ENCODE measurements around the gene NOC2L. TPM values are rescaled to one million over a fixed set of nuclear protein-coding genes. Genes with fewer than 3 reads are reported as not detected.

Gene NOC2L
- total and polyA plus RNA-seq, 2 donors from 2014 or later: 42.4 to 65.5 TPM

- H3K36me3 ChIP-seq (ENCODE audit: control insufficient read depth in 2 of 3, insufficient read depth in 3 of 3, low read length in 3 of 3): no peaks in the 10 kb centered on the region
Measured at GRCh38 chr1:969260-969855, 10.3 kb upstream of the NOC2L start.

DNA sequence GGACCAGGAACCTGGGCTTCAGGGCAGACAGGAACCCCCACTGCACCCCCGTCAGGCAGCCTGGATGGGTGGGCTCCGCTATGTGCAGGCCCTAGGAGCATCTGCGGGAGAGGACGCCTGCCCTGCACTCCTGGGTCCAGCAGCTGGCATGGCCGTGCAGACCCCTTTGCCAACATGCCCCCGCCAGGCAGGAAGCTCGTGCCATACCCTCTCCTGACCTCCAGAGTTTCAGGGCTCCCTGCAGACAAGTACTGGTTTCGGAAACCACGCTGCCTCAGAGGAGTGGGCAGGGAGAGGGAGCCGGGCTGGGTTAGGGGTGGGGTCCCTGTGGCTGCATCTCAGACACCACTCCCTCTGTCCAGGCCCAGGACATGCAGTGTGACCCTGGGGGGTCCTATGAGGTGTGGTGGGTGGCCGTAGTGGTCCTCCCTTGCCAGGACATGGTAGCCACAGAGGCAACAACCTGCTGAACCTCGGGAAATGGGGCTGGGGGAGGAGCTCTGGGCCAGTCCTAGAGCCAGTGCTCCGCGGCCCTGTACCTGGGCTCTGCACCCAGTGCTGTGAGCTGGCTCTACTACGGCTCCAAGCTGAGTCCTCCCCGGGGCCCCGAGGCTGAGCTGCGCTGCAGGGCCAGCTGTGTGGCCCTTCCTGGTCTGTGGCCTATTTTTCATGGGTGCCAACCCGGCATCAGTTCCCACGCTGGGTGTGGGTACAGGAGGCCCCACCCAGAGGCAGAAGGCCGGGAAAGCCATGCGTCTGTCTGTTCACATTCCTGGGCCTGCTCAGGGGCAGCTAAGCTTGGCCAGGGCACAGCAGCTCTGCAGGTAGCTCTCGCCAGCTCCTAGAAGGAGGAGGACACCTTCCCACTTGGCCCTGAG is 8.6 kb upstream of the NOC2L start:
- FAIRE-seq (no peak), DNase-seq (no peak)
- Histone ChIP-seq H3K36me3 (ENCODE audit: control insufficient read depth in 2 of 3, insufficient read depth in 3 of 3, low read length in 3 of 3) (no peaks in the 10 kb centered on the region), H3K9ac (ENCODE audit: low read length in 3 of 3) (no peak overlapping the region), H3K27ac (ENCODE audit: low read depth in 2 of 2, low read length in 2 of 2) (no peak overlapping the region), H3K9me3 (ENCODE audit: control insufficient read depth in 2 of 3, insufficient read depth in 1 of 3, low read length in 3 of 3) (no peaks in the 10 kb centered on the region), H3K4me1 (ENCODE audit: control insufficient read depth in 2 of 3, insufficient read depth in 2 of 3, low read depth in 1 of 3, low read length in 3 of 3) (peaks cover 0 to 7% (median 0%) of the 10 kb centered on the region in 3 donors), H3K4me3 (ENCODE audit: low read length in 3 of 3) (no peak overlapping the region), H3K27me3 (ENCODE audit: control insufficient read depth, insufficient read depth, low read length) (peaks cover 9% of the 10 kb centered on the region)
- TF ChIP-seq, protein P1, sequence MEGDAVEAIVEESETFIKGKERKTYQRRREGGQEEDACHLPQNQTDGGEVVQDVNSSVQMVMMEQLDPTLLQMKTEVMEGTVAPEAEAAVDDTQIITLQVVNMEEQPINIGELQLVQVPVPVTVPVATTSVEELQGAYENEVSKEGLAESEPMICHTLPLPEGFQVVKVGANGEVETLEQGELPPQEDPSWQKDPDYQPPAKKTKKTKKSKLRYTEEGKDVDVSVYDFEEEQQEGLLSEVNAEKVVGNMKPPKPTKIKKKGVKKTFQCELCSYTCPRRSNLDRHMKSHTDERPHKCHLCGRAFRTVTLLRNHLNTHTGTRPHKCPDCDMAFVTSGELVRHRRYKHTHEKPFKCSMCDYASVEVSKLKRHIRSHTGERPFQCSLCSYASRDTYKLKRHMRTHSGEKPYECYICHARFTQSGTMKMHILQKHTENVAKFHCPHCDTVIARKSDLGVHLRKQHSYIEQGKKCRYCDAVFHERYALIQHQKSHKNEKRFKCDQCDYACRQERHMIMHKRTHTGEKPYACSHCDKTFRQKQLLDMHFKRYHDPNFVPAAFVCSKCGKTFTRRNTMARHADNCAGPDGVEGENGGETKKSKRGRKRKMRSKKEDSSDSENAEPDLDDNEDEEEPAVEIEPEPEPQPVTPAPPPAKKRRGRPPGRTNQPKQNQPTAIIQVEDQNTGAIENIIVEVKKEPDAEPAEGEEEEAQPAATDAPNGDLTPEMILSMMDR (IDR thresholded peaks at IDR 0.05; ENCODE audit: borderline replicate concordance, extremely low read depth, insufficient read depth): no peak
- intact Hi-C loops (cut with DNase I): no loop called here

More at GRCh38 chr1:969260-969855, 10.3 kb upstream of the NOC2L start:
- no peaks in the 10 kb centered on the region for H3K9me3 ChIP-seq (ENCODE audit: control insufficient read depth in 2 of 3, insufficient read depth in 1 of 3, low read length in 3 of 3)
- no peak overlapping the region for H3K9ac ChIP-seq (ENCODE audit: low read length in 3 of 3)
- no peak overlapping the region for H3K4me3 ChIP-seq (ENCODE audit: low read length in 3 of 3)
- peaks cover 9% of the 10 kb centered on the region for H3K27me3 ChIP-seq (ENCODE audit: control insufficient read depth, insufficient read depth, low read length)
- intact Hi-C loops (cut with DNase I): no loop called here
- H3K27ac ChIP-seq (ENCODE audit: low read depth in 2 of 2, low read length in 2 of 2): no peak overlapping the region
- TF ChIP-seq, protein P1 (IDR thresholded peaks at IDR 0.05; ENCODE audit: borderline replicate concordance, extremely low read depth, insufficient read depth): no peak
- peaks cover 0 to 7% (median 0%) of the 10 kb centered on the region in 3 donors for H3K4me1 ChIP-seq (ENCODE audit: control insufficient read depth in 2 of 3, insufficient read depth in 2 of 3, low read depth in 1 of 3, low read length in 3 of 3)
- FAIRE-seq: no peak
- DNase-seq: no peak

DNA sequence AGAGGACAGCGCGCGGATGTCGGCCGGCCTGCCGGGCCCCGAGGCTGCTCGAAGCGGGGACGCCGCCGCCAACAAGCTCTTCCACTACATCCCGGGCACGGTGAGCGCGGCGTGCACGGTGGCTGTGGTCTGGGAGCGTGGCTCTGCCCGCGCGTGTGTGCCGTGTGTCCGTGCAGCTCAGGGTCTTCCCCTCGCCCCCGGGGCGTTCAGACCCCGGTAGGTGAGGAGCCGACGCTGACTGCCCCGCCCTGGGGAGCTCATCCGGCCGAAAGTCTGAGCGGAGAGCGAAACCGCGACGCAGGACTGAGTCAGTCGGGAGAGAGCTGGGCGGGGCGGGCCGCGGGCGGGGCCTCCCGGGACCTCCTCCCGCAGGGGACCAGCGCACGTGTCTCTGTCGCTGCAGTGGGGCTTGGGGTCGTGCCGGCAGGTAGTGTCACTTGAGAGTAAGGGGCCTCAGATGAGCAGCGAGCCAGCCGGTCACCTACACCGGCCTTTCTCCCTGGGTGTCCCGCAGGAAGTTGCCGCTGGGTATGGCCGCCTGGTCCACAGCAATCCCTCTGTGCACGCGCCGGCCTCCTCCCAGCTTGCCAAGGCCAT is 7.7 kb upstream of the NOC2L start:
- DNase-seq (peak; percentile 44 to 94 (median 68)), FAIRE-seq (no peak)
- peak overlapping the region in 2 of 3 donors; percentile 6 to 12 for H3K9ac ChIP-seq (ENCODE audit: low read length in 3 of 3)
- intact Hi-C loops (cut with DNase I): no loop called here
- TF ChIP-seq, protein P1 (IDR thresholded peaks at IDR 0.05; ENCODE audit: borderline replicate concordance, extremely low read depth, insufficient read depth): no peak
- no peaks in the 10 kb centered on the region for H3K9me3 ChIP-seq (ENCODE audit: control insufficient read depth in 2 of 3, insufficient read depth in 1 of 3, low read length in 3 of 3)
- H3K27me3 ChIP-seq (ENCODE audit: control insufficient read depth, insufficient read depth, low read length): peaks cover 9% of the 10 kb centered on the region
- peaks cover 0 to 7% (median 0%) of the 10 kb centered on the region in 3 donors for H3K4me1 ChIP-seq (ENCODE audit: control insufficient read depth in 2 of 3, insufficient read depth in 2 of 3, low read depth in 1 of 3, low read length in 3 of 3)
- peak overlapping the region; percentile 26 to 66 (median 60) for H3K4me3 ChIP-seq (ENCODE audit: low read length in 3 of 3)
- H3K27ac ChIP-seq (ENCODE audit: low read depth in 2 of 2, low read length in 2 of 2): peak overlapping the region in 1 of 2 donors; percentile 22
- no peaks in the 10 kb centered on the region for H3K36me3 ChIP-seq (ENCODE audit: control insufficient read depth in 2 of 3, insufficient read depth in 3 of 3, low read length in 3 of 3)
